Jurkat, Clone E6-1 (cell line): ENCODE measurements around the gene DGKD.
"Not testable (repeated sequence)": the region's sequence is repeated elsewhere in the genome, so short reads cannot be mapped to it uniquely, and the experiment has no call there.

Experiments used
- DNase-seq: peaks from one replicate; pipeline ENCODE4 v3.0.0-alpha.2; 2011; ENCODE audit warnings: low read depth, low spot score
- H3K4me3 ChIP-seq: 2 replicates; pipeline ENCODE4 v1.5.1; 2011; ENCODE audit warnings: mild to moderate bottlenecking, low read length, control low read depth, moderate library complexity

The DGKD gene

DNA sequence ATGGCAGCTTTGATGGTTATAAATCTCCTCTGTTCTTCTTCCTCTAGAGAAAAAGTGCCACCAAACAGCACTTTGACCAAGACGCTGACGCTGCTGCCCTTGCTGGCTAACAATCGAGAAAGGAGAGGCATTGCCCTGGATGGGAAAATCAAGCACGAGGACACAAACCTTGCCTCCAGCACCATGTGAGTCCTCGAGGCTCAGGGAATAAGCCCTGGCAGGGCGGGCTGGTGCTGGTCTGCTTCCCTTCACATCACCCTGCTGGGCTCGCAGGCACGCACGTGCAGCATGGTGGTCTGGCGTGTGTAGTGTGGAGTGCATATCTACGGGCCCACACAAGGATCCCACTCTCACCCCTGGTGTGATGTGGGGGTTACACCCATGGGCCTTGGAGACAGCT, 19.4 kb upstream of the DGKD start:
- DNase-seq, result no peak
- H3K4me3 ChIP-seq, result no peak overlapping the region

DNA sequence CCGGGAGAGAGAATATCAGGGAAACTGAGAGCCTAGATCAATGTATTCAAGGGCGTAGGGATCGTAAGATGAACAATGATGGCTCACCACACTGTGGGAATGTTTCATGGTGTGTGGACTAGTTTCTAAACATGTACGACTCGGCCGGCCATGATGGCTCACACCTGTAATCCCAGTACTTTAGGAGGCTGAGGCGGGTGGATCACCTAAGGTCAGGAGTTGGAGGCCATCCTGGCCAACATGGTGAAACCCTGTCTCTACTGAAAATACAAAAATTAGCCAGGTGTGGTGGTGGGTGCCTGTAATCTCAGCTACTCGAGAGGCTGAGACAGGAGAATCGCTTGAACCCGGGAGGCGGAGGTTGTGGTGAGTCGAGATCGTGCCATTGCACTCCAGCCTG, 18.2 kb upstream of the DGKD start:
- DNase-seq, H3K4me3 ChIP-seq: not testable (repeated sequence)

DNA sequence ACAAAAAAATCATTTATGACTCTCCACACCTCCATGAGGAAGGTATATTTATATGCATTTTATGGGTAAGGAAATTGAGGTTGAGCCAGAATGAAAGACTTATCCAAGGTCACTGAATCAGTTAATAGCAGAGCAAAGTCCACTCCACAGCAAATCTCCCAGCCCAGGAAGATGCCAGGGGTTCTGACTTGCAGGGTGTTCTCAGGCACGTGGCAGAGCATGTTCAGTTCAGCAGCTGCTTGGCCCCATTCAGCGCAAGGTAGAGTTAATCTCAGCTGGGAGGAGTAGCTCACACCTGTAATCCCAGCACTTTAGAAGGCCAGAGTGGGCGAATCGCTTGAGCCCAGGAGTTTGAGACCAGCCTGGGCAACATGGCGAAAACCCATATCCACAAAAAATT, 17.8 kb upstream of the DGKD start:
- no peak for DNase-seq
- no peak overlapping the region for H3K4me3 ChIP-seq

DNA sequence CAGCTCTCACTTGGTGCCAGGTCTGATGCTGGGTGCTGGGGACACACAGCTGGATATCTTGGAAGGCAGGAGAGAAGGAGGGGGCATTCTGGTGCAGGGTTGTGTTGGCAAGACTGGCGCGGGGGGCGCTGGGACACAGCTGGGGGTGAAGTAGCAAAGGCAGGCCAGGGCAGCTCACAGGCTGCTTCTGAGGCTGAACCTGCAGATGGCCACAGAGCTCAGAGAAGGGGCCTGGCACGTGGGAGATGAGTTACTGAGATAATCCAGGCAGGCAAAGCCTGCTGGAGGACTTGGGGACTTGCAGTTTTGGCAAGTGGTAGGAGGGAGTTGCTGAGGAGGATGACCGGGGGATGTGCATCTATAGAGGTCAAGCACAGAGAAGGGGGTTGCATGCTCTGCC, 16.2 kb upstream of the DGKD start:
- DNase-seq, result no peak
- H3K4me3 ChIP-seq, result no peak overlapping the region

DNA sequence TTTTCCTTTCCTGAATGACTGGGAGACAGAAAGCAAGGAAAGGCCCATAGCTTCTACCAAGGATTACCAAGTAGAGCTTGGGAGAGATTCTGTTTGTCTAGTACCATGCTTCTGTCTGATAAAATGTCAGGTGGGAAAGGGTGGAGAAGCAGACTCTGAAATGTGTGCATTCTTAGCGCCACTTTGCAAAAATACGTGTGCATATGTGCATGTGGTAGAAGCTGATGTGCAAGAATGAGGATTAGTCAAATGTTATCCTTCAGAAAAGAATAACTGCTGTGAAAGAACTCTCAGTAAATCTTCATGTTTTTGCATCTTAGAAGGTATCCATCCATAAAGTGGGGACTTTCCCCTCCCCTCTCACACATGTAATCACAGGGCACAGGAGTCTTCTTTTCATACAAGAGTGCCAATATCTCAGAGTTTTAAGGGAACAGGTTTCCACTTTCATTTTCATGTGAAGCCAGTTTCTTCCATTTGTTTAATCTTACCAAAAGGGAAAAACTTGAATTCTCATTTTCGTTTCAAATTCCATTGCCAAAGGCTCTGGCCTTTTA, 15.4 kb upstream of the DGKD start:
- no peak for DNase-seq
- no peak overlapping the region for H3K4me3 ChIP-seq

DNA sequence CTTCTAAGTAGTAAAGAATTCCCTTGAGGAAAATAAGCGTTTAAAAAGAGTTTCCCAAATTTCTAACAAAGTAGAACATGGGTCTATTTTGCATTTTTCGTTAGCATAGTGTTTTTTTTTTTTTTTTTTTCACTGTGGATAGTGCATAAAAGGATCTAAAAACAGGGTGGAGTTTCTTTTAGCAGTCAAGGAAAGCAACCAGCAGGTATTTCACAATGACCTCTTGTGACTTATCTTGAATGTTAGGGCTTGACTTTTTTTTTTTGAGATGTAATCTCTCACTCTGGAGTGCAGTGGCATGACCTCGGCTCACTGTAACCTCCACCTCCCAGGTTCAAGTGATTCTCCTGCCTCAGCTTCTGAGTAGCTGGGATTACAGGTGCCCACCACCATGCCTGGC, 14.9 kb upstream of the DGKD start:
- DNase-seq, result no peak
- no peak overlapping the region for H3K4me3 ChIP-seq

DNA sequence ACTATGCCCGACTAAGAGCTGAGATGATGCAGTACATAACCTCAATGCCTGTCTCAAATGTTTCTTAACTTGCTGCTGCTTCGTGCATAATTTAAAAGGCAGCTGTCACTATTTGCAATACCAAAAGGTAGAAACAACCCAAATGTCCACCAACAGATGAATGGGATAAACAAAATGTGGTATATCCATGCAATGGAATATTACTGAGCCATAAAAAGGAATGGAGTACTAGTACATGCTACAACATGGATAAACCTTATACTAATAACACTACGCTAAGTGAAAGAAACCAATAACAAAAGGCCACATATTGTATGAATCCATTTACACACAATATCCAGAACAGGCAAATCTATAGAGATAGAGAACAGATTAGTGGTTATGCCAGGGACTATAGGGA, 13.0 kb upstream of the DGKD start:
- H3K4me3 ChIP-seq, result no peak overlapping the region
- no peak for DNase-seq

DNA sequence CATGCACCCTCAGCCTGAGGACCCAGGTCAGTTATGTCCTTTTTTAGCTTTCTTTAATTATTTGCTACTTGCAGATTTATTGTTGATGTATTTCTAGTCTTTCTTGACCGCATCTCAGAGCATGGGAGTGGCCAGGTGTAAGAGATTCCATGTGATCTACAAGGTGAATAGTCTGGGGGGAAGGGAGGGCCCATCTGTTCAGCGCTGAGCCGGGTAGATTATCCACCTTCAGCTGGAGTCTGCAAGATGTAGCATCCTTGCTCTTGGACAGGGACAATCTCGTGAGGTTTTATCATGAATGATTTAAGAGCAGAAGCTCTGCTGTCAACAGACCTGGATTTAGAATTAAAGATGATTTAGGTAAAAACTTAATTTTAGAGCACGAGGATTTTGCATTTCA, 12.0 kb upstream of the DGKD start:
- no peak overlapping the region for H3K4me3 ChIP-seq
- no peak for DNase-seq

DNA sequence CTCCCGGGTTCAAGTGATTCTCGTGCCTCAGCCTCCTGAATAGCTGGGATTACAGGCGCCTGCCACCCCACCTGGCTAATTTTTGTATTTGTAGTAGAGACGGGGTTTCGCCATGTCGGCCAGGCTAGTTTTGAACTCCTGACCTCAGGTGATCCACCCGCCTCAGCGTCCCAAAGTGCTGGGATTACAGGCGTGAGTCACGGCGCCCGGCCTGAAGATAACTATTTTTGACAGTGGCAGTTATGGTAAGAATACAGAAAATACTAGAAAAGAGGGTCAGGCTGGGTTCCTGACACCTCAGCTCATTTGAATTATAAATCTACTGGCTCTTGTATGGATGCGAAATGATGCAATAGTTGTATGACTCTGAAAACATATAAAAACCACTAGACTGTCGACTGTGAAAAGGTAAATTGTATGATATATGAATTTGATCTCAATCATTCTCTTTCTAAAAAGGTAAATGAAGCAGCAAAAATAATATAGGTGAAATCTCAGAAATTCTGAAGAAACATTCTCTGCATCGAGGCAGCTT, 11.1 kb upstream of the DGKD start:
- H3K4me3 ChIP-seq, result no peak overlapping the region
- DNase-seq, result no peak

DNA sequence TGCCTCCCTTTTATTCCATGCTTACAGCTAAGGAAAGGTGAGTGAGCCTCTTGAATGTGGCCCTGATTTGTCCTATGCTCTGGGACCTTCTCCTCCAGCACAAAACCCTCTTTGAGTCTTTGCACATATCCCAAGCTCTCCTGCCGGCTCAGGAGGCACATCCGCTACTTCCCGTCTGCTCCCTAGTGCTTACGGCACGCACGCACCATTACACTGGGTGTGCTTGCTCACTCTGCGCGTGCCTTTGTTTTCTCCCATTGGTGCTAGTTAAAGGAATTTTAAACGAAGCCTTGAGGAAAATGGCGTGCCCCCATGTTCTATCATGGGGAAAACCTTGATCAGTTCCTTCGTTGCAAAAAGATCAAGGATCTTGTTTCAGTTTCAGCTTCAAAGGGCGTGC, 7.9 kb upstream of the DGKD start:
- H3K4me3 ChIP-seq, result no peak overlapping the region
- no peak for DNase-seq

DNA sequence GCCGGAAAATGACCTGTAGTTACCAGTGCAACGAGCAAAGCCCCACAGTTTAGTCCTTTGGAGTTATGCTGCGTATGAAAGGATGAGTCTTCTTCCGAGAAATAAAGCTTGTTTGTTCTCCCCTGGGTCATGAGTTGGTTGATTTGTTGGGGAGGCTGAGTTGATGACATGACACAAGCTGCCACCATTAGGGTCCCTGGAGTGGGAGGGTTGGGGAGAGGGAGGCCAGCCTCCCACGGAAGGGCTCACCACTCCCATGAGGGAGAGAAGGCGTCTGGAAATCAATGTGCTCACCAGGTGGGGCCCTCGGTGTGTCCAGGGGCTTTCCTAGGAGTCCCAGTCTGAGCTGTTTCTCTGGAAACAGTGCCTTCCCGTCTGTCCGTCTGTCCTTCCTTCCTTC, 7.4 kb upstream of the DGKD start:
- H3K4me3 ChIP-seq, result no peak overlapping the region
- DNase-seq, result no peak

DNA sequence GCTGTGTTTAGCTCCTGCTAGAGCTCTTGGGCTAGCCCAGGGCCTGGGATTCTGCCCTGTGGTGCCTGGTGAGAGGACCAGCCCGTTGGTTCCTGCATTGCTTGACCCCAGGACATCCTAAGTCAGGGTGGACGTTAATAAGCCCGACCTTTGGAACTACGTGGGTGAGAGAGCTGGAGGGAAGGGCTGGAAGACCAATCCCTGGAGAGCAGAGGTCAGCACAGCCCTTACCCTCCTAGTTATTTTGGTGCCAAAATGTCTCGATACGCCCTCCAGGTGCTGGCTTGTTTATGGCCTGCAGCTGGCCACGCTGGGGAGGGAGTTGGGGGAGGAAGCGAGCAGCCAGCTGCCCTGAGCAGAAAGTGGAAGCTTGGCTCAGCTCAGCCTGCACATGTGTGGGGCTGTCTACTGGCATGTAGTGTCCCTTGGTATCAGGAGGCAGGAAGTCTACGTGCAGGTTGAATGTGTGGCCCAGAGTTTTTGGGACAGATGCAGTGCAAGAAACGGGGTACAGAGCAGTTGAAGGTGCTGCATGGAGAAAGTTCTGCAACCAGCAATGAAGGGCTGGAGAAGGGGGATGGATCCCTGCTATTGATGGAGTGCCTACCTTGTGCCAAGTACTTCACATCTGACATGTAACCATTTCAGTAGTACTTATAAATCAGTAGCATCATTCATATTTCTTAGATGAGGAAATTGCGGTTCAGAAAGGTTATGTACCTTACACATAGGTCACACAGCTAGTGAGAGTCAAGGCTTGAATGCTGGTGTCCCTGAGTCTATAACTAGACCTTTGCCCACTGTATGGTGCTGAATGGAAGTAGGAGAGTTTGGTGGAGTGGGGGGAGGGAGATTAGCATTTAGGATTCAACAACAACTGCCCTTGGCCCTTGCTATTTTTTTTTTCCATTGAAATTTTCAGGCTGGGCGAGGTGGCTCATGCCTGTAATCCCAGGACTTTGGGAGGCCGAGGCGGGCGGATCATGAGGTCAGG, 5.0 kb upstream of the DGKD start:
- no peak overlapping the region for H3K4me3 ChIP-seq
- no peak for DNase-seq

DNA sequence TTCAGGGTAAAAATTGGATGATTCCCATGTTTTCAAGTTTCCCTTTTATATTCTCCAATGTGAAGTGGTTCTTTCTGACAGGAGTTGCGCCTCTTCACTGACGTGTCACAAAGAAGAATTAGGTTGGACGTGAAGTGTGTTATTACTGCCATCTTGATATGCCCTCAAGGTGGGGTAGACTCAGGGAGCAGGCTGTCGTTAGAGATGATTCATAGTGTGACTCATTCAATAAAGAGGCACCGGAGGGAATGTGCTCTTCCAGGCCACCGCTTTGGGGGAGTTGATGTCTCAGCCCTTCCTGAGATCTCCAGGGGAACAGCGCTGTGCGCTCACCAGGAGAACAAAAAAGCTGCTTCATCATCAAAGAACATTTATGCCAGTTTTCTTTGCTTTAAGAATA, 3.6 kb upstream of the DGKD start:
- no peak overlapping the region for H3K4me3 ChIP-seq
- no peak for DNase-seq

DNA sequence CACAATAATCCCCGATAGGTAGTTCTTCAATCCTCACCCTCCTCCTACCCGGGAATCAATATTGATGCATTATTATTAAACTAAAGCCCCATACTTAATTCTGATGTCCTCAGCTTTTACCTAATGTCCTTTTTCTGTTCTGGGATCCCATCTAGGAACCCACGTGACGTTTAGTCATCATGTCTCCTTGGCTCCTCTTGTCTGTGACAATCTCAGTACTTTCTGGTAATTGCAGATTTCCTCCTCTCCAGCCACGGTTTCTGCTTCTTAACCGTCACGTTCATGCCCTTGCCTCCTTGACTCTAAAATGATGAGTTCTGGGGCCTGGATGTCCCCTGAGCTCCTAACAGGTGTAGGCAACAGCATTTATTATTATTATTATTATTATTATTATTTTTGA, 2.9 kb upstream of the DGKD start:
- no peak for DNase-seq
- no peak overlapping the region for H3K4me3 ChIP-seq

DNA sequence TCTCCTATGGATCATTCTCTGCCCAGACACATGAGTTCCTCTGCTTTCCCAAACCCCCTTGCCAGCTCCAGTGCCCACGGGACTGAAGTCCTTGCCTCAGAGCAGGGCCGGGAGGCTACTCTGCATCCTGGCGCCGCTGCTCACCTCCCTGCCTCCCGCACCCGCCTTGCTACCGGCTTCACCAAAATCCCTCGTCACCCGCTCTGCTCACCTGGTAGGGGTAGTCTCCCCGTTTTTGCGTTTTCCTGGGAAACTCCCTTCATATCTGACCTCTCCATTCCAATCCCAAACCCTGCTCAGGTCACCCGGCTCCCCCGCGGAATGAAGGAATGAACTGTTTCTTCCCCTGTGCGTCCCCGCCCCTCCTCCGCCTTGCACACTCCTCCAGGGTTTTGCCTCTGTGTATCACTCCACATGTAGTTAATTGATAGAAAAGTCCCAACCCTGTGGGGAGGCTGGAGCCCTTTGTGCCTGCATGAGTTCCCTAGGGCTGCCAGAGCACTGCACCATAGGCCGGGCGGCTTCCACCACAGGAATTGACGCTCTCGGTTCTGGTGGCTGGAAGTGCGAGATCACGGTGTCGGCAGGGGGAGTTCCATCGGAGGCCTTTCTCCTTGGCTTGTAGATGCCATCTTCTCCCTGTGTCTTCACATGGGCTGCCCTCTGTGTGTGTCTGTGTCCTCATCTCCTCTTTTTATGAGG, 2.0 kb upstream of the DGKD start:
- DNase-seq, result no peak
- H3K4me3 ChIP-seq, result no peak overlapping the region

DNA sequence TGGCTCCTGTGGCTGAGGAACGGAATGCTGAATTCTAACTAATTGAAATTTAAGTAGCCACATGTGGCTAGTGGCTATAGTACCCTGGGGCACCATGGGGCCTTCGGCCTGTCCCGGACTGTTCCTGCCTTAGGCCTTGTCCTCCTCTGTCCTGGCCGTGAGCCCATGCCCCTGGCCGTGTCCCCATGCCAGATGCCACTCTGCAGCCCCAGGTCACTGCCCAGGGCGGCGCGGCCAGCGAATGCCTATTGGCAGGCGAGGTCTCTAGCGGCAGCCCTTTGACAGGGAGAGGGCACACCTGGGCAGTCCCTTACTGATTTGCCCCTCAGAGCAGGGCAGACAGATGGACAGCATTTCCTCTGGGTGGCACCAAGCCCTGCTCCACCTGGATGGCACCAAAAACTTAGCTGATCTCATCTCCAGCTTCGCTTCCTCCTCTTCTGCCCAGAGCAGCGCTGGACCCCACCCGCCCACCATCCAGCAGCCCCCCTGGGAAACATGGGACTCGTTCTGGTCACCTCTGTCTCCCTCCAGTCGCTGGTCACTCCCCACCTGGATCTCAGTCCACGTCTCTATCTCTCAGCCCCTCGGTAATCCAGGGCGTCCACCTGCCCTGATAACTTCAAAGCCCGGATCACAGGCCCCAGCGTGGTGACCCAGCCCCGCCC, 1.1 kb upstream of the DGKD start:
- no peak for DNase-seq
- H3K4me3 ChIP-seq, result no peak overlapping the region; the same call in 1 of the 2 replicates

DNA sequence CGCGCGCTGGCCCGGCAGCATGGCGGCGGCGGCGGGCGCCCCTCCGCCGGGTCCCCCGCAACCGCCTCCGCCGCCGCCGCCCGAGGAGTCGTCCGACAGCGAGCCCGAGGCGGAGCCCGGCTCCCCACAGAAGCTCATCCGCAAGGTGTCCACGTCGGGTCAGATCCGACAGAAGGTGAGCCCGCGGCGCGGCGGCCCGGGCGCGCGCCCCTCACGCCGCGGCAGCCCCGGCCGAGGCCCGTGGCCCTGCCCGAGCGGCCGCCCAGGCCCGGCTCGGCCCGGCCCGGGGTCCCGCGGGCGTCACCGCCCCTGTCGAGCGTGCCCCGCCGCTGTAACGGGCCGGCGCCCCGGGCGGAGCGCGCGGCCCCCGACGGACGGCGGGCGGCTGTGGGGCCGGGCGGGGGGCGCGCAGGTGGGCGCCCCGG, 218 bp downstream of the DGKD start:
- H3K4me3 ChIP-seq, result peak overlapping the region; percentile 71
- no peak for DNase-seq

DNA sequence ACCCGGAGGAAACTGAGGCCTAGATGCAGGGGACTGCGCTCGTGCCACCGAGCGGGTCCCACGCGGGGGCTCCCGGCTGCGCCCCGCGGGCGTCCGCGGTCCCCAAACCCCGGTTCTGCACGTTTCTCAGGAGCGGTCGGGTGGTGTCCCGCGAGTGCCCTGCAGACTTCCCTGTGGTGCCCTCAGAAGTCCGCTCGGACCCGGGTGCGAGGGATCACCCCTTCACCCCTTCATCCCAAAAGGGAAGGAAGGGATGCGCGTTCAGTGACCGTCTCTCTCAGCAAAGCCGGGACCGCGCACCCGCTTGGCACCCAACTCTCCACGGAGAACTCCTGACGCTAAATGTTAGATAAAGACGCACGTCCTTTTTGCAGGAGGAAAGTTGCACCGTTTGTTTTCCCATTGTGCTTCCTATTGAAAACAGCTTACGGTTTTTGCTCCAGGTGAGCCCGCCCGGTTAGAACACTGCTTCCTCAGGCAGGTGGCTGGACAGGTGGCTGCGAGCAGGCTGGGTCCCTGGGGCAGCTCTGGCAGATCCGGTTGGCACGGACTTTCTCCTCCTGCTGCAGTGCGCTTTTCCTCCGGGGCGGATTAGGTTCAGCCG, 779 bp downstream of the DGKD start:
- no peak for DNase-seq
- H3K4me3 ChIP-seq, result peak overlapping the region; percentile 71

DNA sequence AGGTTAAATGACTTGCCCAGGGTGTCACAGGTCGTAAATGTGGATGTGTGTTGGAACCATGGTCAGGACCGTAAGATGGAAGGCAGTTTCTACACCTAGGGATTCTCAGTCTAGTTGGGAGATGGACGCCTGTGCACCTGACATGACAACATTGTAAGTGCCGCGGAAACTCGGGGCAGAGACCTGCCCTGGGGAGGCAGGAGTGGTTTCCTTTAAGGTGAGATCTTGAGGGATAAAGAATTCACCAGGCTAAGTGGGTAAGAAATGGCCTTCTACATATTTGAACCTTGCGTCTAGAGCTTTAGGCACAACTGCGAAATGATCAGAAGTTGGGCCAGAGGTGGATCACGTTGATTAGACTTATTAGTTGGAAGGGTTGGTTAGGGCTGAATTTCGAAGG, 1.6 kb downstream of the DGKD start:
- no peak for DNase-seq
- no peak overlapping the region for H3K4me3 ChIP-seq
